HEK293 (cell line): ENCODE data around the gene ACVR1.

ENCODE experiments used
- CTCF ChIA-PET: fragments of 350-600 bp; formaldehyde crosslinking; extraction: SDS; loops from one replicate; lab custom pipeline; 2021; ENCODE audit warnings: antibody characterized with exemption; lab: Yijun Ruan, JAX
- POLR2A ChIA-PET: fragments of 300-600 bp; formaldehyde crosslinking; extraction: SDS; loops from one replicate; lab custom pipeline; 2020; ENCODE audit warnings: antibody characterized with exemption, inconsistent platforms; lab: Yijun Ruan, JAX
- H3K27ac ChIP-seq: fragments of 200-500 bp; sonication (Bioruptor generic); 2 replicates; pipeline ENCODE4 v1.5.1; 2014; ENCODE audit warnings: low read depth, low read length, control low read depth, inconsistent platforms; ENCODE audit errors: extremely low read depth
- H3K36me3 ChIP-seq, 2 experiments: fragments of 200-500 bp in 1 of 2; sonication (Bioruptor generic) in 1 of 2; 1 replicate in 1 of 2; 2 replicates in 1 of 2; pipeline ENCODE4 v1.5.1; 2014 to 2017; ENCODE audit warnings: inconsistent platforms in 2 of 2, low read length in 2 of 2; ENCODE audit not compliant: control insufficient read depth in 2 of 2, insufficient read depth in 1 of 2
- H3K4me1 ChIP-seq: fragments of 200-500 bp; sonication (Bioruptor generic); 2 replicates; pipeline ENCODE4 v1.5.1; 2014; ENCODE audit warnings: mild to moderate bottlenecking, low read length, inconsistent platforms; ENCODE audit not compliant: control insufficient read depth, insufficient read depth
- H3K4me3 ChIP-seq: 2 replicates; pipeline ENCODE4 v1.5.1; 2011; ENCODE audit warnings: low read depth, mild to moderate bottlenecking, control low read depth, low read length, moderate library complexity
- H3K9me3 ChIP-seq: fragments of 200-500 bp; sonication (Bioruptor generic); 2 replicates; pipeline ENCODE4 v1.5.1; 2014; ENCODE audit warnings: low read depth, low read length, inconsistent platforms; ENCODE audit not compliant: control insufficient read depth, insufficient read depth
- ATF2 ChIP-seq: fragments of 450-650 bp; formaldehyde crosslinking; IDR thresholded peaks from 2 replicates; pipeline ENCODE4 v1.5.1; 2016; ENCODE audit warnings: missing biosample characterization, missing genetic modification characterization, low read depth
- EGR2 ChIP-seq: fragments of 450-650 bp; formaldehyde crosslinking; IDR thresholded peaks from 2 replicates; pipeline ENCODE4 v1.5.1; 2016; ENCODE audit warnings: low read depth, missing biosample characterization, missing genetic modification characterization
- FEZF1 ChIP-seq: fragments of 450-650 bp; formaldehyde crosslinking; IDR thresholded peaks from 2 replicates; pipeline ENCODE4 v1.5.1; 2016; ENCODE audit warnings: missing biosample characterization, missing genetic modification characterization
- GLI2 ChIP-seq: fragments of 450-650 bp; formaldehyde crosslinking; IDR thresholded peaks from 2 replicates; pipeline ENCODE4; 2017; ENCODE audit warnings: missing biosample characterization, missing genetic modification characterization, low read depth, borderline replicate concordance
- MYNN ChIP-seq: fragments of 450-650 bp; formaldehyde crosslinking; IDR thresholded peaks from 2 replicates; pipeline ENCODE4 v1.5.1; 2016; ENCODE audit warnings: missing biosample characterization, missing genetic modification characterization, borderline replicate concordance
- PRDM1 ChIP-seq: fragments of 450-650 bp; formaldehyde crosslinking; IDR thresholded peaks from 2 replicates; pipeline ENCODE4; 2016; ENCODE audit warnings: missing biosample characterization, missing genetic modification characterization
- TRIM28 ChIP-seq: IDR thresholded peaks from 2 replicates; pipeline ENCODE4 v1.6.1; 2011; ENCODE audit warnings: low read length, control low read depth, borderline replicate concordance
- WT1 ChIP-seq: fragments of 450-650 bp; formaldehyde crosslinking; IDR thresholded peaks from 2 replicates; pipeline ENCODE4 v1.5.1; 2016; ENCODE audit warnings: missing biosample characterization, missing genetic modification characterization
- ZNF121 ChIP-seq: fragments of 450-650 bp; formaldehyde crosslinking; IDR thresholded peaks from 2 replicates; pipeline ENCODE4 v1.5.1; 2016; ENCODE audit warnings: missing biosample characterization, missing genetic modification characterization
- ZNF148 ChIP-seq: fragments of 450-650 bp; formaldehyde crosslinking; IDR thresholded peaks from 2 replicates; pipeline ENCODE4 v1.5.0; 2017; ENCODE audit warnings: missing biosample characterization, missing genetic modification characterization, borderline replicate concordance
- ZNF16 ChIP-seq: fragments of 450-650 bp; formaldehyde crosslinking; IDR thresholded peaks from 2 replicates; pipeline ENCODE4 v1.5.1; 2016; ENCODE audit warnings: low read depth, missing biosample characterization, missing genetic modification characterization
- ZNF169 ChIP-seq: fragments of 450-650 bp; formaldehyde crosslinking; IDR thresholded peaks from 2 replicates; pipeline ENCODE4 v1.5.1; 2016; ENCODE audit warnings: missing biosample characterization, missing genetic modification characterization
- ZNF18 ChIP-seq: fragments of 450-650 bp; formaldehyde crosslinking; IDR thresholded peaks from 2 replicates; pipeline ENCODE4 v1.5.1; 2016; ENCODE audit warnings: missing biosample characterization, missing genetic modification characterization
- ZNF280C ChIP-seq: fragments of 450-650 bp; formaldehyde crosslinking; IDR thresholded peaks from 2 replicates; pipeline ENCODE4 v1.5.1; 2016; ENCODE audit warnings: missing biosample characterization, missing genetic modification characterization
- ZNF341 ChIP-seq: fragments of 450-650 bp; formaldehyde crosslinking; IDR thresholded peaks from 2 replicates; pipeline ENCODE4; 2016; ENCODE audit warnings: low read depth, missing biosample characterization, missing genetic modification characterization
- ZNF394 ChIP-seq: fragments of 450-650 bp; formaldehyde crosslinking; IDR thresholded peaks from 2 replicates; pipeline ENCODE4 v1.5.1; 2016; ENCODE audit warnings: missing biosample characterization, missing genetic modification characterization, mild to moderate bottlenecking, moderate library complexity, borderline replicate concordance
- ZNF433 ChIP-seq: fragments of 450-650 bp; formaldehyde crosslinking; IDR thresholded peaks from 2 replicates; pipeline ENCODE4 v1.5.1; 2016; ENCODE audit warnings: missing biosample characterization, missing genetic modification characterization, low read depth
- ZNF521 ChIP-seq: fragments of 450-650 bp; formaldehyde crosslinking; IDR thresholded peaks from 2 replicates; pipeline ENCODE4 v1.5.1; 2017; ENCODE audit warnings: missing biosample characterization, mild to moderate bottlenecking, missing genetic modification characterization
- ZNF580 ChIP-seq: fragments of 450-650 bp; formaldehyde crosslinking; IDR thresholded peaks from 2 replicates; pipeline ENCODE4 v1.5.1; 2016; ENCODE audit warnings: missing biosample characterization, missing genetic modification characterization
- ZNF596 ChIP-seq: fragments of 450-650 bp; IDR thresholded peaks from 2 replicates; pipeline ENCODE4 v1.5.0; 2018; ENCODE audit warnings: missing biosample characterization, mild to moderate bottlenecking, missing genetic modification characterization, moderate library complexity
- ZNF624 ChIP-seq: fragments of 450-650 bp; formaldehyde crosslinking; IDR thresholded peaks from 2 replicates; pipeline ENCODE4 v1.5.1; 2017; ENCODE audit warnings: missing biosample characterization, missing genetic modification characterization
- ZNF707 ChIP-seq: fragments of 450-650 bp; formaldehyde crosslinking; IDR thresholded peaks from 2 replicates; pipeline ENCODE4 v1.5.1; 2016; ENCODE audit warnings: missing biosample characterization, missing genetic modification characterization
- ZNF792 ChIP-seq: fragments of 450-650 bp; formaldehyde crosslinking; IDR thresholded peaks from 2 replicates; pipeline ENCODE4 v1.5.1; 2016; ENCODE audit warnings: missing biosample characterization, missing genetic modification characterization
- ZSCAN18 ChIP-seq: fragments of 450-650 bp; formaldehyde crosslinking; IDR thresholded peaks from 2 replicates; pipeline ENCODE4 v1.5.1; 2016; ENCODE audit warnings: missing biosample characterization, missing genetic modification characterization

The ACVR1 gene

GRCh38 chr2:157849591-157849990 is 26.5 kb downstream of the ACVR1 start (continued):
- TF ChIP-seq ZNF16 (no peak), ZNF624 (no peak), ZNF707 (no peak), ZSCAN18 (tag by site-specific recombination) (no peak), MYNN (tag by site-specific recombination) (no peak), ZNF280C (tag by site-specific recombination) (no peak), FEZF1 (tag by site-specific recombination) (no peak)

- POLR2A ChIA-PET = no interaction called here
- H3K4me1 ChIP-seq = peaks cover 17% of the 10 kb centered on the region
- H3K27ac ChIP-seq = no peak overlapping the region
- no peaks in the 10 kb centered on the region for H3K36me3 ChIP-seq
- CTCF ChIA-PET = interaction anchor here (0.7 to 1.0 kb wide), 2 partner anchors 53 to 1445 kb away, joined by 3 read pairs; no protein-coding TSS in a partner anchor
- no peak for TF ChIP-seq ZNF521 (tag by site-specific recombination)
- no peak for TF ChIP-seq ZNF596 (tag by site-specific recombination)
- no peak for TF ChIP-seq ZNF121 (tag by site-specific recombination)
- TF ChIP-seq PRDM1 (tag by site-specific recombination) = no peak
- TF ChIP-seq EGR2 (tag by site-specific recombination) = no peak
- TF ChIP-seq ZNF169 (tag by site-specific recombination) = no peak
- TF ChIP-seq ZNF18 (tag by site-specific recombination) = no peak
- TF ChIP-seq WT1 = no peak
- TF ChIP-seq TRIM28 = no peak
- no peak for TF ChIP-seq ZNF341 (tag by site-specific recombination)
- TF ChIP-seq ATF2 = no peak
- TF ChIP-seq ZNF792 (tag by site-specific recombination) = no peak
- TF ChIP-seq ZNF580 (tag by site-specific recombination) = no peak
- TF ChIP-seq ZNF394 (tag by site-specific recombination) = no peak
- TF ChIP-seq ZNF148 = no peak
- no peak for TF ChIP-seq GLI2 (tag by site-specific recombination)
- no peak for TF ChIP-seq ZNF433
- H3K4me3 ChIP-seq = no peak overlapping the region
- no peaks in the 10 kb centered on the region for H3K9me3 ChIP-seq
Measured at GRCh38 chr2:157848213-157848612, 27.9 kb downstream of the ACVR1 start.
